Neural cell (in vitro differentiated cells): Measurements from ENCODE around the gene BMPR1A. TPM values are rescaled to one million over a fixed set of nuclear protein-coding genes. Genes with fewer than 3 reads are reported as not detected.
A peak's percentile ranks its signal among the peaks of the same experiment; 100 is the strongest.

Experiments used
- H2AFZ ChIP-seq: fragments of 200-600, 300-800 bp; sonication (generic), shearing (Covaris generic); 2 replicates; pipeline ENCODE4 v1.6.0; 2014; ENCODE audit warnings: low read depth, mild to moderate bottlenecking, antibody characterized with exemption, low read length, moderate library complexity
- H3F3A ChIP-seq: fragments of 200-600 bp; shearing (Covaris generic); 2 replicates; pipeline ENCODE4 v1.6.1; 2016; ENCODE audit warnings: mild to moderate bottlenecking, moderate library complexity, mixed read lengths, antibody characterized with exemption, low read length; ENCODE audit not compliant: insufficient read depth, poor library complexity, severe bottlenecking
- H3K27ac ChIP-seq: fragments of 200-600, 300-800 bp; sonication (generic), shearing (Covaris generic); 2 replicates; pipeline ENCODE4 v1.5.1; 2014; ENCODE audit warnings: mild to moderate bottlenecking, low read length, moderate library complexity
- H3K27me3 ChIP-seq: fragments of 300-800, 200-600 bp; sonication (generic), shearing (Covaris generic); 2 replicates; pipeline ENCODE4 v1.6.0; 2014; ENCODE audit warnings: mild to moderate bottlenecking, low read depth, low read length, moderate library complexity; ENCODE audit not compliant: insufficient read depth
- H3K36me3 ChIP-seq: fragments of 300-800, 200-600 bp; sonication (generic), shearing (Covaris generic); 2 replicates; pipeline ENCODE4 v1.5.1; 2014; ENCODE audit warnings: mild to moderate bottlenecking, antibody characterized with exemption, low read length, moderate library complexity; ENCODE audit not compliant: insufficient read depth
- H3K4me2 ChIP-seq: fragments of 300-800, 200-600 bp; sonication (generic), shearing (Covaris generic); 2 replicates; pipeline ENCODE4 v1.6.0; 2014; ENCODE audit warnings: mild to moderate bottlenecking, low read length
- H3K4me3 ChIP-seq: fragments of 300-800, 200-600 bp; sonication (generic), shearing (Covaris generic); 2 replicates; pipeline ENCODE4 v1.5.1; 2014; ENCODE audit warnings: mild to moderate bottlenecking, low read length, moderate library complexity
- H3K79me2 ChIP-seq: fragments of 200-600 bp; shearing (Covaris generic); replicated peaks from 2 replicates; pipeline ENCODE4 v1.6.0; 2014; ENCODE audit warnings: mild to moderate bottlenecking, low read length, moderate library complexity; ENCODE audit not compliant: insufficient read depth
- H3K9ac ChIP-seq: fragments of 300-800, 200-600 bp; sonication (generic), shearing (Covaris generic); 2 replicates; pipeline ENCODE4 v1.6.1; 2016; ENCODE audit warnings: mild to moderate bottlenecking, low read length, mixed read lengths
- H3K9me2 ChIP-seq: fragments of 200-600 bp; shearing (Covaris generic); 2 replicates; pipeline ENCODE4 v1.6.1; 2016; ENCODE audit warnings: mild to moderate bottlenecking, low read length, mixed read lengths; ENCODE audit not compliant: insufficient read depth
- H3K9me3 ChIP-seq: fragments of 200-600, 300-800 bp; sonication (generic), shearing (Covaris generic); 2 replicates; pipeline ENCODE4 v1.6.1; 2016; ENCODE audit warnings: mild to moderate bottlenecking, mixed run types, low read length, moderate library complexity, mixed read lengths
- H4K20me1 ChIP-seq: fragments of 200-600 bp; shearing (Covaris generic); 2 replicates; pipeline ENCODE4 v1.6.1; 2016; ENCODE audit warnings: mild to moderate bottlenecking, mixed run types; ENCODE audit not compliant: insufficient read depth
- CTCF ChIP-seq: fragments of 450-650 bp; IDR thresholded peaks from 2 replicates; pipeline ENCODE4 v1.5.1; 2014; ENCODE audit warnings: antibody characterized with exemption, mild to moderate bottlenecking, moderate library complexity; ENCODE audit not compliant: poor library complexity, severe bottlenecking
- EP300 ChIP-seq: fragments of 450-650 bp; conservative IDR thresholded peaks from 2 replicates; pipeline ENCODE4 v1.6.1; 2014; ENCODE audit warnings: antibody characterized with exemption, mild to moderate bottlenecking, moderate library complexity; ENCODE audit not compliant: poor library complexity, severe bottlenecking
- EZH2 ChIP-seq: fragments of 200-600, 300-800 bp; shearing (Covaris generic), sonication (generic); IDR thresholded peaks from 2 replicates; pipeline ENCODE4 v1.6.1; 2014; ENCODE audit warnings: antibody characterized with exemption, low read length, borderline replicate concordance, mild to moderate bottlenecking; ENCODE audit not compliant: insufficient read depth, poor library complexity, severe bottlenecking
- MXI1 ChIP-seq: fragments of 450-650 bp; conservative IDR thresholded peaks from 2 replicates; pipeline ENCODE4 v1.6.1; 2014; ENCODE audit warnings: antibody characterized with exemption, mild to moderate bottlenecking; ENCODE audit not compliant: poor library complexity, severe bottlenecking
- POLR2AphosphoS5 ChIP-seq: IDR thresholded peaks from 2 replicates; pipeline ENCODE4 v1.6.1; 2012
- RAD21 ChIP-seq: fragments of 450-650 bp; conservative IDR thresholded peaks from 2 replicates; pipeline ENCODE4 v1.6.1; 2014; ENCODE audit warnings: antibody characterized with exemption, mild to moderate bottlenecking, moderate library complexity
- SMC3 ChIP-seq: fragments of 450-650 bp; conservative IDR thresholded peaks from 2 replicates; pipeline ENCODE4 v1.6.1; 2014; ENCODE audit warnings: antibody characterized with exemption, mild to moderate bottlenecking, moderate library complexity; ENCODE audit not compliant: poor library complexity
- TAF1 ChIP-seq: IDR thresholded peaks from 2 replicates; pipeline ENCODE4 v1.6.1; 2012; ENCODE audit warnings: low read depth
- polyA plus RNA-seq: library from polyadenylated mRNA; depleted of rRNA; stranded (reverse); fragments of >200 nt; gene quantifications from 2 replicates; pipeline ENCODE4 v1.2.3, GENCODE V29; 2014
- TF ChIP-seq, protein P1 (sequence below): IDR thresholded peaks from 2 replicates; pipeline ENCODE4 v1.6.1; 2012; ENCODE audit warnings: borderline replicate concordance

The BMPR1A gene
- polyA plus RNA-seq, 1 donor from 2014 or later = 29.9 TPM

DNA sequence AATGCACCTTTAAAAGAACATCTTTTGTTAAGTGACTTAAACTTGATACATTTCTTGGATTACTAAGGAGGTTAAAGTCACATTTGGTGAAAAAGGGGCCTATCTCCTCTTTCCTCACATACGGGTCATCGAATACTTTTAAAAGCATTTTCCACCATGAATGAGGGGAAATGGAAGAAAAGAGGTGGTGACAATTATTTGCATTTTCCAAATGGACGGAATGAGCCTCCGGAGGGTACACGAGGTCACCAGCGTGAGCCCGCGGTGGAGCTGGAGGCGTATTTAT is 1.0 kb upstream of the BMPR1A start:
- peak overlapping the region; percentile 92 for H2AFZ ChIP-seq
- no peaks in the 10 kb centered on the region for H3K27me3 ChIP-seq
- no peaks in the 10 kb centered on the region for H3K9me2 ChIP-seq
- peak overlapping the region; percentile 94 for H3K4me2 ChIP-seq
- no peaks in the 10 kb centered on the region for H3K9me3 ChIP-seq
- H3K9ac ChIP-seq = peak overlapping the region; percentile 97
- peak overlapping the region; percentile 97 for H3K27ac ChIP-seq
- peaks cover 40% of the 10 kb centered on the region for H3K79me2 ChIP-seq
- H4K20me1 ChIP-seq = no peaks in the 10 kb centered on the region
- H3K4me3 ChIP-seq = peak overlapping the region; percentile 93
- no peaks in the 10 kb centered on the region for H3K36me3 ChIP-seq
- H3F3A ChIP-seq = no peaks in the 10 kb centered on the region
- TF ChIP-seq TAF1 (no peak), RAD21 (no peak), EP300 (no peak), SMC3 (no peak), POLR2AphosphoS5 (no peak), CTCF (no peak), EZH2 (no peak), MXI1 (no peak)
- TF ChIP-seq, protein P1, sequence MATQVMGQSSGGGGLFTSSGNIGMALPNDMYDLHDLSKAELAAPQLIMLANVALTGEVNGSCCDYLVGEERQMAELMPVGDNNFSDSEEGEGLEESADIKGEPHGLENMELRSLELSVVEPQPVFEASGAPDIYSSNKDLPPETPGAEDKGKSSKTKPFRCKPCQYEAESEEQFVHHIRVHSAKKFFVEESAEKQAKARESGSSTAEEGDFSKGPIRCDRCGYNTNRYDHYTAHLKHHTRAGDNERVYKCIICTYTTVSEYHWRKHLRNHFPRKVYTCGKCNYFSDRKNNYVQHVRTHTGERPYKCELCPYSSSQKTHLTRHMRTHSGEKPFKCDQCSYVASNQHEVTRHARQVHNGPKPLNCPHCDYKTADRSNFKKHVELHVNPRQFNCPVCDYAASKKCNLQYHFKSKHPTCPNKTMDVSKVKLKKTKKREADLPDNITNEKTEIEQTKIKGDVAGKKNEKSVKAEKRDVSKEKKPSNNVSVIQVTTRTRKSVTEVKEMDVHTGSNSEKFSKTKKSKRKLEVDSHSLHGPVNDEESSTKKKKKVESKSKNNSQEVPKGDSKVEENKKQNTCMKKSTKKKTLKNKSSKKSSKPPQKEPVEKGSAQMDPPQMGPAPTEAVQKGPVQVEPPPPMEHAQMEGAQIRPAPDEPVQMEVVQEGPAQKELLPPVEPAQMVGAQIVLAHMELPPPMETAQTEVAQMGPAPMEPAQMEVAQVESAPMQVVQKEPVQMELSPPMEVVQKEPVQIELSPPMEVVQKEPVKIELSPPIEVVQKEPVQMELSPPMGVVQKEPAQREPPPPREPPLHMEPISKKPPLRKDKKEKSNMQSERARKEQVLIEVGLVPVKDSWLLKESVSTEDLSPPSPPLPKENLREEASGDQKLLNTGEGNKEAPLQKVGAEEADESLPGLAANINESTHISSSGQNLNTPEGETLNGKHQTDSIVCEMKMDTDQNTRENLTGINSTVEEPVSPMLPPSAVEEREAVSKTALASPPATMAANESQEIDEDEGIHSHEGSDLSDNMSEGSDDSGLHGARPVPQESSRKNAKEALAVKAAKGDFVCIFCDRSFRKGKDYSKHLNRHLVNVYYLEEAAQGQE = no peak

DNA sequence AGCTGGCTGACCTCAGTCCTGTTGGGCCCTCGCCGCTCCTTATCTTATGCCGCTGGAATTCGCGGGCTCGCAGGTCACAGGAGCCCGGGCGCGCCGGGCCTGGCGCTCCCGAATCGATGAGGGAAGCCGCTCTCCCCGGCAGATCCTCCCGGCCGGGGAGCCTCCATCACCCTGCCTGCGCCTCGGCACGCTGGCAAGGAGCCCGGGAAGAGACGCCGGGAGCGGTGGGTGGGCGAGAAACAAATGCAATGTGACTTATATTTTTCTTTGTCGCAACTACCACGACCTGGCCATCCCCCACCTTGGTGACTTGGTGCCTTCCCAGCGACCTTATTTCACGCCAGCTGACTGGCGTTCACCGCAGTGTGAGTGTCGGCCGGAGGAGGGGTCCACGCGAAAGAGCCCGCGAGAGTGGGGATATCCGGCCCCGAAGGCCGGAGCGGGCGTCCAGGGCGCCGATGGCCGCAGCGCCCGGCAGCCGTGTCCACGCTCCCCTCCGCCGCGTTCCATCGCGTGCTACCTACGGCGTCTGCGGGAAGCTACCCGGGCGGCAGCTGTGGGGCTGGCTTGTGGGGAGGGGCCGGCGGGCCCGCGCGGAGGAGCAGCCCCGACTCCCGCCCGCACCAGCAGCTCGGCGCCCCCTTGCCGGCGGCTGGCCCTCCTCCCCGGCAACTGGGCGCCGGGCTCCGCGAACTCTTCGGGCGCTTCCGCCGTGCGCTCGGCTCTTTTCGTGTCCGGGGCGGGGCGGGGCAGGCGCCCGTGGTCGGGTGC is 494 bp upstream of the BMPR1A start:
- Histone ChIP-seq H3K9ac (peak overlapping the region; percentile 97), H3K27ac (peak overlapping the region; percentile 97), H3F3A (no peaks in the 10 kb centered on the region)

More for the DNA sequence above, 494 bp upstream of the BMPR1A start:
- Histone ChIP-seq H3K9me3 (no peaks in the 10 kb centered on the region), H3K79me2 (peaks cover 45% of the 10 kb centered on the region), H3K27me3 (no peaks in the 10 kb centered on the region), H3K4me3 (peak overlapping the region; percentile 93), H3K9me2 (no peaks in the 10 kb centered on the region), H3K36me3 (no peaks in the 10 kb centered on the region), H3K4me2 (peak overlapping the region; percentile 94), H4K20me1 (no peaks in the 10 kb centered on the region), H2AFZ (peak overlapping the region; percentile 92)
- TF ChIP-seq POLR2AphosphoS5 (peak; percentile 83), CTCF (no peak), SMC3 (no peak), RAD21 (peak; percentile 21), TAF1 (peak; percentile 69), MXI1 (peak; percentile 76), EP300 (peak; percentile 55), EZH2 (no peak)
- TF ChIP-seq, protein P1 = peak; percentile 46
